Lower lobe of right lung (tissue), 2 donors: ENCODE measurements around the gene POMP. TPM values are rescaled to one million over a fixed set of nuclear protein-coding genes. Genes with fewer than 3 reads are reported as not detected.
"Not testable (repeated sequence)": the region's sequence is repeated elsewhere in the genome, so short reads cannot be mapped to it uniquely, and the experiment has no call there.

ENCODE experiments used
- ATAC-seq, 2 donors: fragments of 200-7000 bp; cut with Tn5 transposase; one replicate each; pipeline ENCODE4 v1.9.1; 2020 to 2022; ENCODE audit warnings: mild to moderate bottlenecking in 2 of 2, moderate library complexity in 2 of 2
- DNase-seq: peaks from one replicate; pipeline ENCODE4 v3.0.0-alpha.2; 2020
- H3K27ac ChIP-seq: fragments of 200-600 bp; one replicate; pipeline ENCODE4 v1.8.0; 2022
- H3K27me3 ChIP-seq: fragments of 200-600 bp; one replicate; pipeline ENCODE4 v1.8.0; 2022; ENCODE audit warnings: low read depth
- H3K36me3 ChIP-seq: fragments of 200-600 bp; one replicate; pipeline ENCODE4 v1.8.0; 2022; ENCODE audit warnings: mild to moderate bottlenecking
- H3K4me1 ChIP-seq: fragments of 200-600 bp; one replicate; pipeline ENCODE4 v1.8.0; 2022
- H3K4me3 ChIP-seq: fragments of 200-600 bp; one replicate; pipeline ENCODE4 v1.8.0; 2022; ENCODE audit warnings: mild to moderate bottlenecking
- H3K9me3 ChIP-seq: fragments of 200-600 bp; one replicate; pipeline ENCODE4 v1.8.0; 2022
- CTCF ChIP-seq: fragments of 200-600 bp; IDR thresholded peaks from one replicate; pipeline ENCODE4 v1.8.0; 2022; ENCODE audit warnings: antibody characterized with exemption, mild to moderate bottlenecking
- intact Hi-C: fragments of 100-400 bp; cut with DNase I; formaldehyde crosslinking; loops from one replicate; pipeline ENCODE4 v1.11.0; 2022
- total RNA-seq: library from RNA; stranded (reverse); fragmentation: NEBNext Ultra II Directional; extraction: Animal tissue kit (Norgen Biotek cat#: 25700); gene quantifications from one replicate; pipeline ENCODE4 v1.2.1, GENCODE V29; 2021
- donor health status: DM: no; HTN: yes; CAD: no; lungs with severe emphysema.

Gene POMP
- total RNA-seq, 1 donor from 2014 or later: 58.7 TPM

GRCh38 chr13:28680541-28680940 is 21.6 kb downstream of the POMP start:
- Histone ChIP-seq H3K27ac (no peak overlapping the region), H3K4me3 (no peak overlapping the region), H3K36me3 (peaks cover 47% of the 10 kb centered on the region), H3K27me3 (no peaks in the 10 kb centered on the region), H3K4me1 (no peaks in the 10 kb centered on the region), H3K9me3 (no peaks in the 10 kb centered on the region)
- ATAC-seq: no peak
- no peak for TF ChIP-seq CTCF
- DNase-seq: no peak
- intact Hi-C loops: no loop called here

- intact Hi-C loops, ATAC-seq, H3K27me3 ChIP-seq, H3K27ac ChIP-seq, H3K9me3 ChIP-seq, H3K4me3 ChIP-seq, H3K4me1 ChIP-seq, DNase-seq: not testable (repeated sequence)
- H3K36me3 ChIP-seq: peaks cover 21% of the 10 kb centered on the region
These were observed 24.2 kb downstream of the POMP start for GRCh38 chr13:28683169-28683568.

- Histone ChIP-seq H3K36me3 (peaks cover 11% of the 10 kb centered on the region), H3K27me3 (no peaks in the 10 kb centered on the region), H3K27ac (no peak overlapping the region), H3K4me3 (no peak overlapping the region), H3K4me1 (no peaks in the 10 kb centered on the region), H3K9me3 (peaks cover 7% of the 10 kb centered on the region)
- no peak for ATAC-seq
- no peak for DNase-seq
- TF ChIP-seq CTCF: no peak
- intact Hi-C loops: no loop called here
These were observed 25.3 kb downstream of the POMP start for GRCh38 chr13:28684257-28684656.

- H3K27me3 ChIP-seq: no peaks in the 10 kb centered on the region
- no peaks in the 10 kb centered on the region for H3K4me1 ChIP-seq
- intact Hi-C loops: no loop called here
- H3K36me3 ChIP-seq: peaks cover 2% of the 10 kb centered on the region
- peaks cover 7% of the 10 kb centered on the region for H3K9me3 ChIP-seq
- H3K27ac ChIP-seq: no peak overlapping the region
- no peak overlapping the region for H3K4me3 ChIP-seq
- DNase-seq (no peak), ATAC-seq (peak in 1 of 2 donors; percentile 21)
- no peak for TF ChIP-seq CTCF
These were observed 26.2 kb downstream of the POMP start for GRCh38 chr13:28685114-28685513.

GRCh38 chr13:28685892-28686291 is 27.0 kb downstream of the POMP start:
- no peak for DNase-seq
- no peak overlapping the region for H3K4me3 ChIP-seq
- H3K36me3 ChIP-seq: no peaks in the 10 kb centered on the region
- no peaks in the 10 kb centered on the region for H3K4me1 ChIP-seq
- no peak for ATAC-seq
- intact Hi-C loops: no loop called here
- H3K9me3 ChIP-seq: peaks cover 7% of the 10 kb centered on the region
- no peak overlapping the region for H3K27ac ChIP-seq
- no peaks in the 10 kb centered on the region for H3K27me3 ChIP-seq
- TF ChIP-seq CTCF: no peak

- H3K9me3 ChIP-seq, H3K27ac ChIP-seq, H3K4me1 ChIP-seq, H3K4me3 ChIP-seq, H3K36me3 ChIP-seq, intact Hi-C loops, H3K27me3 ChIP-seq: not testable (repeated sequence)
- ATAC-seq (peak; percentile 49 to 52), DNase-seq (peak; percentile 51)
These were observed 34.9 kb downstream of the POMP start for GRCh38 chr13:28693605-28694491.
